HG02840 (cell line): ENCODE measurements around the gene PIH1D1.
A peak's percentile ranks its signal among the peaks of the same experiment; 100 is the strongest.
"Not testable (repeated sequence)": the region's sequence is repeated elsewhere in the genome, so short reads cannot be mapped to it uniquely, and the experiment has no call there.

ENCODE experiments used
- ATAC-seq: cut with Tn5 transposase; IDR thresholded peaks from one replicate; pipeline ENCODE4 v1.9.1; 2021; ENCODE audit warnings: mild to moderate bottlenecking, moderate library complexity, moderate number of reproducible peaks; ENCODE audit not compliant: unreplicated experiment, low FRiP score

Gene PIH1D1

DNA sequence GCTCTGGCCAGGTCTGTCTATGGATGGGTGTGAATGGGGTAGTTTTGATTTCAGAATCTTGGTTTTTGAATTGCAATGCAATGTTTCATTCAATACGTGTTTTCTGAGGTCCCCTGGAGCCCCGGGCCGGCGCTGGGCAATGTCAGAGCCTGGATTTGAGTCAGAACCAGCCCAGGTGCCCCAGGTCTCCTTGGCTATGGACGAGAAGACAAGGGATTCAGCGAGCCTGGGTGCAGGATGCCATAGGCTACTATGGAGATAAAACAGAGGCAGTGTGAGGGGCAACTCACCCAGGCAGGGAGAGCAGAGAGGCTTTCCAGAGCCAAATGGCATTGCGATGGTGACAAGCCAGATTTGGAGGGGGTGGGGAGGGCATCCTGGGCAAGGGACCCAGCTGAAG is 34.6 kb upstream of the PIH1D1 start:
- no peak for ATAC-seq

DNA sequence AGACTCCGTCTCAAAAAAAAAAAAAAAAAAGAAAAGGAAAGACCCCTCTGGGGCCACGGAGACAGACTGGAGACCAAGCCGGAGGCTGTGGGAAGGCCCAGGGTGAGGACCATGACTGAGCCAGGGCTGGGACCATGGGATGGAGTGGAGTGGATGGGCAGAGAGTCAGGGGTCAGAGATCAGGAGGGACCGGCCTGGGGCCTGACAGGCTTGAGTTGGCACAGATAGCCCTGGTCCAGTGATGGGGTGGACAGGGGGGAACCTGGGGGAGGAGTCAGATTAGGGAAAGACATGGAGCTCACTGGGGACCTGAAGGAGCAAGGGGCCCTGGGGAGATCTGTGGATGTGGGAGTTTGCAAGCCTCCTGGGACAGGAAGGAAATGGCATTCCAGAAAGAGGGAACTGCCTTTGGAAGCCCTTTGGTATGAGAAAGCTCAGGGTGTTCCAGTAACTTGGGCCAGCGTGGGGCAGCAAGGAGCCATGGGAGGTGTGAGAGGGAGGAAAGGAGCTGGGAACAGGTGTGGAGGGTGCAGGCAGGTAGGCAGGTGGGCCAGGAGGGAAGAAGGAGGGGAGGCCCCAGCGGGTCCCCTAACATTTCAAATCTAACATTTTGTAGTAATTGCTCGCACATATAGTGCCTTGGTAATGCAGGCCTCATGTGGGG is 29.5 kb upstream of the PIH1D1 start:
- no peak for ATAC-seq

DNA sequence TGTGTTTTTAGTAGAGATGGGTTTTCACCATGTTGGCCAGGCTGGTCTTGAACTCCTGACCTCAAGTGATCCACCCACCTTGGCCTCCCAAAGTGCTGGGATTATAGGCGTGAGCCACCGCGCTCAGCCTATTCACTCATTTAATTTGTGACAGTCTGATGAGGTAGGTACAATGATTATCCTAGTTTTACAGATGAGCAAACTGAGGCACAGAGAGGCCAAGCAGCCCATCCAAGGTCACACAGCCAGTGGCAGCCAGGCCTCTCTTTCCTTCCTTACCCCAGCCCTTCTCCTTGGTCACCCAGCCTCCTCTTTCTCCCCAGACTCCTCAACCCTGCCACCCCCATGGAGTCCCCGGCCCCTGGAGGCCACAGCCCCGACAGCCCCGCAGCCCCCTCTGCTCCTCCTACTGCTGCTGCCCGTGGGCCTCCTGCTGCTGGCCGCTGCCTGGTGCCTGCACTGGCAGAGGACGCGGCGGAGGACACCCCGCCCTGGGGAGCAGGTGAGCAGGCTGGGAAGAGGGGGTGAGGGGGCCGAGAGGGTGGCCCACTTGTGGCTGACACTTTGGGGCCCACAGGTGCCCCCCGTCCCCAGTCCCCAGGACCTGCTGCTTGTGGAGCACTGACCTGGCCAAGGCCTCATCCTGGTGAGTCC is 28.5 kb upstream of the PIH1D1 start:
- no peak for ATAC-seq

DNA sequence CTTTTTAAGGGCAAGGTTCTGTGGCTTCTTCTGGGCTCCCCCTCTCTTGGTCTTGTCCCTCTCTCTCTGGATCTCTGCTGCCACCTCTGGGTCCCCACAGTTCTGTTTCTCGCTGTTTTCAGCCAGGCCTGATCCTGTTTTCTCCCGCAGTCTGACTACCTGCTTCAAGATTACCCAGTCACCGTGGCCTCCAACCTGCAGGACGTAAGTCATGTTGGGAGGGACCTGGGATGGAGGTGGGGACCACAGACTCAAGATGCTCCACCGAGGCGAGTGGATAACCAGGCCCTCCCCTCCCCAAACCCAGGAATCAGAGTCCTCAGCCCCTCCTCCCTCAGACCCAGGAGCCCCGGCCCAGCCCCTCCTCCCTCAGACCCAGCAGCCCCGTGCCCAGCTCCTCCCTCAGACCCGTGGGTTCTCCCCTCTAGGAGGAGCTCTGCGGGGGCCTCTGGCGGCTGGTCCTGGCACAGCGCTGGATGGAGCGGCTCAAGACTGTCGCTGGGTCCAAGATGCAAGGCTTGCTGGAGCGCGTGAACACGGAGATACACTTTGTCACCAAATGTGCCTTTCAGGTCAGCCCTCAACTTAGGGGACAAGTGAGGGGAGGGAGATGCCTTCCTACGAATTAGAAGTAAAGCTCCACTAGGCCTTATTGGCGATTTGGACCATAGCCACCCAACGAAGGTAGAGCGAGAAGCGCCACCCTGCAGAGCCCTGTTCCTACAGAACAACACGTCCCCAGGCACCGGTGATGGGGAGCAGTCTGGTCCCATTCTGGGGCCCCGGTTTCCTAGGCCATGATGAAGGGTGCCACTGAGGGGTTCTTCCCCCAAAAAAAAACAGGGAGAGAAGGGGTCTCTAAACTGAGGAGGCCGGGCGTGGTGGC is 24.6 kb upstream of the PIH1D1 start:
- ATAC-seq, result no peak

DNA sequence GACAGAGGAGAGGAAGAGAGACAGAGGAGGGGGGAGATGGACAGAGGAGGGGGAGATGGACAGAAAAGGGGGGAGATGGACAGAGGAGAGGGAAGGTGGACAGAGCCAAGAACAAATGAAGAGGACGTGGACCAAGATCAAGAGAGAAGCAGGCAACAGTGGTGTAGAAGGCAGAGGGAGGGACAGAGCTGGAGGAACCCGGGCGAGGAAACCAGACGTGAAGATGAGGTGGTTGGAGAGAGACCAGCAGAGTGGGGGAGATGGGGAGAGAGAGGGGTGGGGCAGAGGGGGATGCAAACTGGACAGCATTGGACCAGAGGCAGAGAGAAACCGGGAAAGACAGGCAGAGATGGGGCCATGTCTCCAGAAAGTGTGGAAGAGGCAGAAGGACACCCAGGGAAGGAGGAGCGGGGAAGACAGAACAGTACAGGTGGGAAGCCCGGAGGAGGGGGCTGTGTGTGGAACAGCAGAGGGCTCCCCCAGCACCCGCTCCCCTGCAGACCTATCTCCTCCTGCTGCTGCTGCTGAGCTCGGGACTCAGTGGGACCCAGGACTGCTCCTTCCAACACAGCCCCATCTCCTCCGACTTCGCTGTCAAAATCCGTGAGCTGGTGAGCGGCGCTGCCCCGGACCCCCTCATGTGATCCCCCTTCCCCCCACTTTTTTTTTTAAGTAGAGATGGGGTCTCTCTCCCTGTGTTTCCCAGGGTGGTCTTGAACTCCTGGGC is 23.7 kb upstream of the PIH1D1 start:
- ATAC-seq, result no peak

DNA sequence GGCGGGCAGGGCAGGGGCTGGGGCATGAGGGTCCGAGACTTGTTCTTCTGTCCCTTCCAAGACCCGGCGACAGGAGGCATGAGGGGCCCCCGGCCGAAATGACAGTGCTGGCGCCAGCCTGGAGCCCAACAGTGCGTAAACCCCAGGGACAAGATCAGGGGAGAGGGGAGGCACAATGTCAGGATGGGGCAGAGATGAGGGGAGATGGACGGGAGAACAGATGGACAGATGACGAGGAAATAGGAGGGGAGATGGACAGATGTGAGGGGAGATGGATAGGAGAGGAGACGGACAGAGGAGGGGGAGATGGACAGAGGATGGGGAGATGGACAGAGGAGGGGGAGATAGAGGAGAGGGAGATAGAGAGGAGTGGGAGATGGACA is 22.9 kb upstream of the PIH1D1 start:
- no peak for ATAC-seq

DNA sequence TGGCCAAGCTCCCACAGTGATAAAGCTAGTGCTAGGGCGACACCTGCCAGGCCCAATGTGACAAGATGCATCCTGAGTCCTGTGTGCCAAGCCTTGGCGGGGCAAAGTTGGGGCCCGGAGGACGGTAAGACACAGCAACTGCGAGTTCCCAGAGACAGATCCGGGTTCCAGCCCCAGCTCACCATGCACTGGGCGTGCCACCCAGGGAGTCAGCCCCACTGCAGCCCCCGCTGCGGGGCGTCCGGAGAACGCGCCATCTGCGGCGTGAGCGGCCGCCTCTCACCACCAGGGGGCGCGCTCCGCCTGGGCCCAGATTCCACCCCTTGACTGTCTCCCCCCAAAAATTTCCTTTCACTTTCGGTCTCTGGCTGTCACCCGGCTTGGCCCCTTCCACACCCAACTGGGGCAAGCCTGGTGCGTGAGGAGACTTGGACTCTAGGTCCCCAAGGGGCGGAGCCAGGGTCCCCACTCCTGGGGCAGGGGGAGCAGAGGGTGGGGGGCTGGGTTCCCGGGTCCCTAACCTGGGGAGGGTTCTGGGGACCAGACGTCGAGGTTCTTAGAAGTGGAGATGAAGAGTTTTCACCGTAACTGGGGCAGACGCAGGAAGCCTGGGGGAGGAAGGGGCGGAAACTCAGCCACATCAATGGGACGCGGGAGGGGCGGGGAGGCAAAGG is 22.4 kb upstream of the PIH1D1 start, which contains the start of gene FLT3LG:
FLT3LG (plus strand) TSS at position 348 of the 674 bp plus-strand sequence. CDS start 425 bp downstream, outside the sequence.
- ATAC-seq, result peak; percentile 48

DNA sequence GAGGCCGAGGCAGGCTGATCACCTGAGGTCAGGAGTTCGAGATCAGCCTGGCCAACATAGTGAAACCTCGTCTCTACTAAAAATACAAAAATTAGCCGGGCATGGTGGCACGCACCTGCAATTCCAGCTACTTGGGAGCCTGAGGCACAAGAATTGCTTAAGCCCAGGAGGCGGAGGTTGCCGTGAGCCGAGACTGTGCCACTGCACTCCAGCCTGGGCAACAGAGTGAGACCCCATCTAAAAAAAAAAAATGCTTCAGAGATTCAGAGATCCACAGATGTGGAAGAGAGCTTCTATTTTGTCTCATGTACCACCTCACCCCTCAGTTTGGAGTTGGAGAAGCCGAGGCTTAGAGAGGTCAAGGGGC is 21.9 kb upstream of the PIH1D1 start:
- ATAC-seq, result not testable (repeated sequence)

DNA sequence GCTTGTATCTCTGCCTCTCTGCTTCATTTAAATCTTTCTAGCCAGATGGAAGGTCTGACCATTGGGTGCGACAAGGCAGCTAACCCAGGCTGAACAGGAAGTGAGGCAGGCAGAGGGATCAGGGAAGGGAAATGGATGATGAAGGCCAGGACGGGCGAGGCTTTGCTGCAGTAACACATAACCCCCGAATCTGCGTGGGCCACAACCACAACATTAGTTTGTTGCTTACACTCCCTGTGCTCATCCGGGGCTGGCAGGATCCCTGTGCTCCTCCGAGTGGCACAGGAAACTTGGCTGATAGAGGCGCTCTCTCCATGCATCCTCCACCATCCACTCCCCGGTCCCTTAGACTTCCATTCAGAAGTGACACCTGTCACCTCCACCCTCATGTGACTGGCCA is 21.3 kb upstream of the PIH1D1 start:
- ATAC-seq, result no peak

DNA sequence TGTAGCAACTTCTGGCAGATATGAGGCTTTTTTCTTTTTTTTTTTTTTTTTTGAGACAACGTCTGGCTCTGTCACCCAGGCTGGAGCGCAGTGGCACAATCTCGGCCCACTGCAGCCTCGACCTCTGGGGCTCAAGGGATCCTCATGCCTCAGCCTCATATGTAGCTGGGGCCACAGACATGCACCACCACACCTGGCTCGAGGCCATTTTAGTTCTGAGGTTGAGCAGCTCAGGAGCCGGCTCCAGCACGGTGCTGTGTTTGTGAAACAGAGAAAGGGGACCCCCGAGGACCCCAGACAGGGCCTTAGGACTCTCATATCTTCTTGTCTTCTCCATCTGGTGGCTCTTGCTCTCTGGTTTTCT is 19.0 kb upstream of the PIH1D1 start:
- ATAC-seq, result no peak

DNA sequence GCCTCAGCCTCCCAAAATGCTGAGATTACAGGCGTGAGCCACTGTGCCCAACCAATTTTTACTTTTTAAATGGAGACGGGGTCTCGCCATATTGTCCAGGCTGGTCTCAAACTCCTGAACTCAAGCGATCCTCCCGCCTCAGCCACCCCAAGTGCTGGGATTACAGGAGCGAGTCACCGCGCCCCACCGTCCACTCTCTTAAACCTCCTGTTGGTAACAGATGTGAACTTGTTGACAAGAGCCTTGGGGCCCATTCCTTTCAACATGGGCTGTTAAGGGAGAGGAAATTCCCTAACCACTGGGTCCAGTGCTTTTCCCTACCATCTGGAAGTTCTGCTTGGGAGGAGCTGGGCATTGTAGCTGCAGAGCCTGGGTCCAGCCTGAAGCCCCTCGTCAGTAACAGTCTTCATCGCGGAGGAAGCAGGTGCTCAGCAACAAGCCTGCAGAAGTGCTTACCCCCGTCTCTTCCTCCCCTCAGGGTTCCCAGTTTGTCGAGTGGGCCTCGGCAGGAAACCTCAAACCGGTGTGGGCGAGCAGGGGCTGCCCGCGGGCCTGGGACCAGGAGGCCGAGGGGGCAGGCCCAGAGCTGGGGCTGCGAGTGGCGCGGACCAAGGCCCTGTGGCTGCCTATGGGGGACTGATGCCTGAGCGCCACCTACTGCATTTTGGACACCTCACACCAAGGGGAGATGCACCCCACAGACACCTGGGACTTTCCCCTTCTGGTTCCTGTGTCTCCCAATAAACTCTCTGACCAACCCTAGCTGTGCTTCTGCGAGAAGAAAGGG is 18.4 kb upstream of the PIH1D1 start:
- ATAC-seq, result peak; percentile 45

DNA sequence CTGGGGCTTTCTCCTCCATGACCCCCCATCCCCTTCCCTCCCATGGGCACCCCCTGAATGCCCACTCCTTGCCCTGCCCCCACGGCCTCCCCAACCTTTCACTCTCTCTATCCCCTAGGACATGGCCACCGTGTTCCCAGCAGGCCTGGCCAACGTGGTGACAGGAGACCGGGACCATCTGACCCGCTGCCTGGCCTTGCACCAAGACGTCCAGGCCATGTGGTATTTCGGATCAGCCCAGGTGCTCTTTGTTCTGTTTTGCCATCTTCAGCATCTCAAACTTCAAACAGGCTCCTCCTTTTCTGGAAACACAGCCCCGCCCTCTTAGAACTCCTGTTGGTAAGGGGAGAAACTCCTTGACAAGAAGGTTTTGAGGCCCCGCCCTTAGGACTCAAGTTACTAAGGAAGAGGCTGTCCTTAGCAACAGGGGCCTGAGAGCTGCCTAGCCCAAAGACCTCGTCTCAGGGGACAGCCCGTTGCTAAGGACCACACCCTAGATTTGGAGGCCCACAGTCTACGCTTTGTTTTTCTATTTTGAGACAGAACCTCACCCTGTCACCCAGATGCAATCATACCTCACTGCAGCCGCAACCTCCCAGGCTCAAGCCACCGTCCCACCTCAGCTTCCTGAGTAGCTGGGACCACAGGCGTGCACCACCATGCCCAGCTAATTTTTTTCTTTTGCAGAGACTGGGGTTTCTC is 17.3 kb upstream of the PIH1D1 start:
- peak; percentile 64 for ATAC-seq

DNA sequence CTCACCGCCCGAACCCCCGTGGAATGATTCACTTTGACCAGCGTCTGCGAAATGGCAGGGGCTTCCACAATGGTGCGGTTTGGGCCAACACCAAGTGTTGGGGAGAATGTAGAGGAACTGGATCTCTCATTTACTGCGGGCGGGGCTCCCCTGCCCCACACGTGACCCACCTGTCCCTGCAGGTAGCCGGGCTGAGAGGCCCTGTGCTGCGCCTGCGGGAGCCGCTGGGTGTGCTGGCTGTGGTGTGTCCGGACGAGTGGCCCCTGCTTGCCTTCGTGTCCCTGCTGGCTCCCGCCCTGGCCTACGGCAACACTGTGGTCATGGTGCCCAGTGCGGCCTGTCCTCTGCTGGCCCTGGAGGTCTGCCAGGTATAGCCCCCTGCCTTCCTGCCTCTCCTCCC is 16.6 kb upstream of the PIH1D1 start:
- ATAC-seq, result no peak

DNA sequence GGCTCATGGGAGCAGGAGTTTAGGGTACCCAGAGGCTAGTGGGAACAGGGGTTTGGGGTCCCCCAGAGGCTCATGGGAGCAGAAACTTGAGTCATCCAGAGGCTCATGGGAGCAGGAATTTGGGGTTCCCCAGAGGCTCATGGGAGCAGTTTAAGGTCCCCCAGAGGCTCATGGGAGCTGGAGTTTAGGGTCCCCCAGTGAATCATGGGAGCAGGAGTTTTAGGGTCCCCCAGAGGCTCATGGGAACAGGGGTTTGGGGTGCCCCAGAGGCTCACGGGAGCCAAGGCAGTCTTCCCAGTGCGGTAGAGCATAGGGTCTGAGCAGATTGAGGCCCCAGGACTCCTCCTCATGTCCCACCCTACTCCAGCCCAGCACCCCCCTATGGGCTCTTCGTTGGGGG is 13.8 kb upstream of the PIH1D1 start:
- ATAC-seq, result no peak

DNA sequence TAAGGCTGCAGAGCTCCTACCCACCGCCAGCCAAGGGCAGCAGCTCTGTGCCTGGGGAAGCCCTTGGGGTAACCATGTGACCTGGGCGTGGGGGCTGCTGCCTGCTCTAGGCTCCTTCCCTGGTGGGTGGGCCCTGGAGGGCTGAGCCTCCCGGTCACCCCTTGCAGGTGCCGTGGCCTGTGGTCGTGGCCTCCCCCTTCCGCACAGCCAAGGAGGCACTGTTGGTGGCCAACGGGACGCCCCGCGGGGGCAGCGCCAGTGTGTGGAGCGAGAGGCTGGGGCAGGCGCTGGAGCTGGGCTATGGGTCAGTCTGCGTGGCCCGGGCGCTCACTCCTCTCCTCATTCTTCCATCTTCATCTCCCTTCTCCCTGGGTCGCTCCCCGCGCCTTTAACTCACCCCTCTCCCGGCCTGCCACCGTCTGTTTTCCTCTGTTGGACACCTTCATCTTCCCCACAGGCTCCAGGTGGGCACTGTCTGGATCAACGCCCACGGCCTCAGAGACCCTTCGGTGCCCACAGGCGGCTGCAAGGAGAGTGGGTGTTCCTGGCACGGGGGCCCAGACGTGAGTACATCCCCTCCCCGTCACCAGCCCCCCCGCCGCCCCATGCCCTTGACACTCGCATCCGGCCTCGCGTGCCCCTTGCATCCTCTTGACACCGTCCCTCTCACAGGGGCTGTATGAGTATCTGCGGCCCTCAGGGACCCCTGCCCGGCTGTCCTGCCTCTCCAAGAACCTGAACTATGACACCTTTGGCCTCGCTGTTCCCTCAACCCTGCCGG is 12.5 kb upstream of the PIH1D1 start:
- ATAC-seq, result no peak

DNA sequence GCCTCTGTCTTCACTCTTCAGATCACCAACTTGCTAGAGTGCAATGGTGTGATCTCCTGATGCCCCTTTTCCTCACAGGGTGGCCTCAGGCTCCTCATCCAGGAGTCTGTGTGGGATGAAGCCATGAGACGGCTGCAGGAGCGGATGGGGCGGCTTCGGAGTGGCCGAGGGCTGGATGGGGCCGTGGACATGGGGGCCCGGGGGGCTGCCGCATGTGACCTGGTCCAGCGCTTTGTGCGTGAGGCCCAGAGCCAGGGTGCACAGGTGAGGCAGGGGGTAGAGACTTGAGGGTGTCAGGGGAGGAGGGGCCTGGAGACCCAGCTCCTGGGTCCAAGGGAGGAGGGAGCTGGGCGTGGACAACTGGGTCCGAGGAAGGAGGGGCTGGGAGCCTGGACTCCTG is 10.9 kb upstream of the PIH1D1 start:
- no peak for ATAC-seq

DNA sequence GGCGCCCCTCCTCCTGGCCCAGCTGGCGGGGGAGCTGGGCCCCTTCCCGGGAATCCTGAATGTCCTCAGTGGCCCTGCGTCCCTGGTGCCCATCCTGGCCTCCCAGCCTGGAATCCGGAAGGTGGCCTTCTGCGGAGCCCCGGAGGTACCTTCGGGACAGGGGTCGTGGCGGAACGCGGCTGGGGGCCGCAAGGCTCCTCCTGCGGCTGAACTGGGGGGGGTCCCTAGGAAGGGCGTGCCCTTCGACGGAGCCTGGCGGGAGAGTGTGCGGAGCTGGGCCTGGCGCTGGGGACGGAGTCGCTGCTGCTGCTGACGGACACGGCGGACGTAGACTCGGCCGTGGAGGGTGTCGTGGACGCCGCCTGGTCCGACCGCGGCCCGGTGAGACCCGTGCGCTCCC is 10.0 kb upstream of the PIH1D1 start:
- ATAC-seq, result no peak

DNA sequence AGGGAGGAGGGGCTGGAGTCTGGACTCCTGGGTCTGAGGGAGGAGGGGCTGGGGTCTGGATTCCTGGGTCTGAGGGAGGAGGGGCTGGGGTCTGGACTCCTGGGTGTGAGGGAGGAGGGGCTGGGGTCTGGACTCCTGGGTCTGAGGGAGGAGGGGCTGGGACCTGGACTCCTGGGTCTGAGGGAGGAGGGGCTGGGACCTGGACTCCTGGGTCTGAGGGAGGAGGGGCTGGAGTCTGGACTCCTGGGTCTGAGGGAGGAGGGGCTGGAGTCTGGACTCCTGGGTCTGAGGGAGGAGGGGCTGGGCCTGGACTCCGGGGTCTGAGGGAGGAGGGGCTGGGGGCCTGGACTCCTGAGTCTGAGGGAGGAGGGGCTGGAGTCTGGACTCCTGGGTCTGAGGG is 9.5 kb upstream of the PIH1D1 start:
- not testable (repeated sequence) for ATAC-seq
